22Rv1 (cell line): ENCODE results near the gene PRDM15.

Source experiments
- CTCF ChIP-seq: fragments of 450-650 bp; IDR thresholded peaks from 2 replicates; pipeline ENCODE4 v1.5.1; 2017; ENCODE audit warnings: mild to moderate bottlenecking
- ZFX ChIP-seq: fragments of 450-650 bp; IDR thresholded peaks from 2 replicates; pipeline ENCODE4 v1.6.1; 2017; ENCODE audit warnings: antibody characterized with exemption, borderline replicate concordance

GRCh38 chr21:41755934-41756773 is 123.0 kb downstream of the PRDM15 start:
- TF ChIP-seq CTCF, result no peak
- no peak for TF ChIP-seq ZFX
